ENCODE data around the gene NLRP1. TPM values are rescaled to one million over a fixed set of nuclear protein-coding genes. Genes with fewer than 3 reads are reported as not detected.
"Not testable (repeated sequence)": the region's sequence is repeated elsewhere in the genome, so short reads cannot be mapped to it uniquely, and the experiment has no call there.

NLRP1 gene
- polyA plus RNA-seq, 3 donors = 13.2 to 388 (median 17.3) TPM

GRCh38 chr17:5580969-5581368, 3.3 kb downstream of the NLRP1 start:
- peaks cover 0 to 2% (median 0%) of the 10 kb centered on the region in 3 donors for H3K27me3 Mint-ChIP-seq (ENCODE audit: low read depth in 3 of 3)
- peaks cover 21 to 33% of the 10 kb centered on the region in 2 donors for H3K36me3 ChIP-seq (replicated peaks in 1 of 2; ENCODE audit: control insufficient read depth in 1 of 2, insufficient read depth in 2 of 2, low read length in 2 of 2)
- H3K79me2 ChIP-seq (ENCODE audit: insufficient read depth, low read length) = peaks cover 58% of the 10 kb centered on the region
- no peak overlapping the region for H3K9ac ChIP-seq (ENCODE audit: insufficient read depth, low read length, poor library complexity, severe bottlenecking)
- peak overlapping the region; percentile 98 for H3K4me2 ChIP-seq (replicated peaks; ENCODE audit: extremely low read depth, low read length, poor library complexity, severe bottlenecking)
- H3K4me3 ChIP-seq (replicated peaks in 1 of 3; ENCODE audit: low read depth in 2 of 3, low read length in 3 of 3) = peak overlapping the region in 1 of 3 experiments; percentile 100
- 83% methylated on average over 1 of the region's 3 CpGs for WGBS (ENCODE audit: insufficient coverage)
- peak overlapping the region in 1 of 2 donors; percentile 33 for H3K27ac ChIP-seq (ENCODE audit: low read depth in 1 of 2, low read length in 2 of 2)
- peaks cover 0 to 4% (median 2%) of the 10 kb centered on the region in 7 donors for H3K9me3 Mint-ChIP-seq
- H3K36me3 Mint-ChIP-seq = peaks cover 51 to 57% of the 10 kb centered on the region in 2 donors
- H3K27me3 ChIP-seq (ENCODE audit: control insufficient read depth in 2 of 2, insufficient read depth in 2 of 2, low read length in 2 of 2) = no peaks in the 10 kb centered on the region
- peaks cover 84% of the 10 kb centered on the region for H3K4me1 Mint-ChIP-seq
- H3K27ac Mint-ChIP-seq = peak overlapping the region; percentile 66 to 90 (median 84)
- no peak for DNase-seq
- TF ChIP-seq CTCF (IDR thresholded peaks at IDR 0.05) = no peak
- intact Hi-C loops (cut with micrococcal nuclease) = loop anchor here in 1 of 2 donors (5.0 kb wide), 1 partner anchor 861 kb away; the partner anchor contains the start of gene PIMREG
- peak overlapping the region; percentile 44 to 77 for H3K4me3 Mint-ChIP-seq
- peaks cover 67% of the 10 kb centered on the region for H4K20me1 ChIP-seq (ENCODE audit: insufficient read depth, low read length)
- H3K4me1 ChIP-seq (ENCODE audit: control insufficient read depth in 1 of 2, insufficient read depth in 2 of 2, low read length in 2 of 2) = peaks cover 58 to 65% of the 10 kb centered on the region in 2 donors
- H2AFZ ChIP-seq (ENCODE audit: insufficient read depth, low read depth, low read length, poor library complexity, severe bottlenecking) = no peak overlapping the region
- H3K9me3 ChIP-seq (replicated peaks in 1 of 2; ENCODE audit: control insufficient read depth in 1 of 2, insufficient read depth in 1 of 2, low read length in 2 of 2) = no peaks in the 10 kb centered on the region

GRCh38 chr17:5580367-5580766, 3.9 kb downstream of the NLRP1 start:
- Mint-ChIP-seq H3K4me3 (peak overlapping the region in 1 of 2 donors; percentile 77), H3K4me1 (peaks cover 82% of the 10 kb centered on the region), H3K27ac (peak overlapping the region; percentile 37 to 90 (median 86)), H3K36me3 (peaks cover 57 to 64% of the 10 kb centered on the region in 2 donors), H3K9me3 (peaks cover 0 to 4% (median 2%) of the 10 kb centered on the region in 7 donors), H3K27me3 (ENCODE audit: low read depth in 3 of 3) (peaks cover 0 to 2% (median 0%) of the 10 kb centered on the region in 3 donors)
- Histone ChIP-seq H2AFZ (ENCODE audit: insufficient read depth, low read depth, low read length, poor library complexity, severe bottlenecking) (no peak overlapping the region), H3K79me2 (ENCODE audit: insufficient read depth, low read length) (peaks cover 58% of the 10 kb centered on the region), H3K9me3 (replicated peaks in 1 of 2; ENCODE audit: control insufficient read depth in 1 of 2, insufficient read depth in 1 of 2, low read length in 2 of 2) (no peaks in the 10 kb centered on the region), H3K27ac (ENCODE audit: low read depth in 1 of 2, low read length in 2 of 2) (peak overlapping the region in 1 of 2 donors; percentile 33), H3K4me3 (replicated peaks in 1 of 3; ENCODE audit: low read depth in 2 of 3, low read length in 3 of 3) (peak overlapping the region in 2 of 3 experiments; percentile 2 to 100), H4K20me1 (ENCODE audit: insufficient read depth, low read length) (peaks cover 73% of the 10 kb centered on the region), H3K36me3 (replicated peaks in 1 of 2; ENCODE audit: control insufficient read depth in 1 of 2, insufficient read depth in 2 of 2, low read length in 2 of 2) (peaks cover 21 to 33% of the 10 kb centered on the region in 2 donors), H3K4me2 (replicated peaks; ENCODE audit: extremely low read depth, low read length, poor library complexity, severe bottlenecking) (peak overlapping the region; percentile 98), H3K27me3 (ENCODE audit: control insufficient read depth in 2 of 2, insufficient read depth in 2 of 2, low read length in 2 of 2) (no peaks in the 10 kb centered on the region), H3K9ac (ENCODE audit: insufficient read depth, low read length, poor library complexity, severe bottlenecking) (no peak overlapping the region), H3K4me1 (ENCODE audit: control insufficient read depth in 1 of 2, insufficient read depth in 2 of 2, low read length in 2 of 2) (peaks cover 52 to 59% of the 10 kb centered on the region in 2 donors)
- intact Hi-C loops (cut with micrococcal nuclease) = loop anchor here in 1 of 2 donors (5.0 kb wide), 1 partner anchor 862 kb away; the partner anchor contains the start of gene PIMREG
- DNase-seq = peak; percentile 56 to 83 (median 80)
- TF ChIP-seq CTCF (IDR thresholded peaks at IDR 0.05) = no peak

GRCh38 chr17:5578768-5579167, 5.5 kb downstream of the NLRP1 start:
- peaks cover 21 to 38% of the 10 kb centered on the region in 2 donors for H3K36me3 ChIP-seq (replicated peaks in 1 of 2; ENCODE audit: control insufficient read depth in 1 of 2, insufficient read depth in 2 of 2, low read length in 2 of 2)
- H2AFZ ChIP-seq (ENCODE audit: insufficient read depth, low read depth, low read length, poor library complexity, severe bottlenecking); H3K27ac ChIP-seq (ENCODE audit: low read depth in 1 of 2, low read length in 2 of 2); H3K9me3 Mint-ChIP-seq; intact Hi-C loops (cut with micrococcal nuclease); H3K9me3 ChIP-seq (replicated peaks in 1 of 2; ENCODE audit: control insufficient read depth in 1 of 2, insufficient read depth in 1 of 2, low read length in 2 of 2); H3K9ac ChIP-seq (ENCODE audit: insufficient read depth, low read length, poor library complexity, severe bottlenecking); H3K4me2 ChIP-seq (replicated peaks; ENCODE audit: extremely low read depth, low read length, poor library complexity, severe bottlenecking); H3K4me3 Mint-ChIP-seq; H3K27me3 ChIP-seq (ENCODE audit: control insufficient read depth in 2 of 2, insufficient read depth in 2 of 2, low read length in 2 of 2); H3K4me3 ChIP-seq (replicated peaks in 1 of 3; ENCODE audit: low read depth in 2 of 3, low read length in 3 of 3); DNase-seq; H3K27me3 Mint-ChIP-seq (ENCODE audit: low read depth in 3 of 3): not testable (repeated sequence)
- peaks cover 41 to 47% of the 10 kb centered on the region in 2 donors for H3K4me1 ChIP-seq (ENCODE audit: control insufficient read depth in 1 of 2, insufficient read depth in 2 of 2, low read length in 2 of 2)
- no CpG with 5 or more reads among the region's 4 CpGs for WGBS (ENCODE audit: insufficient coverage)
- H4K20me1 ChIP-seq (ENCODE audit: insufficient read depth, low read length) = peaks cover 72% of the 10 kb centered on the region
- H3K79me2 ChIP-seq (ENCODE audit: insufficient read depth, low read length) = peaks cover 51% of the 10 kb centered on the region
- peak overlapping the region in 1 of 7 donors; percentile 69 for H3K27ac Mint-ChIP-seq
- peaks cover 72% of the 10 kb centered on the region for H3K4me1 Mint-ChIP-seq
- peaks cover 68 to 80% of the 10 kb centered on the region in 2 donors for H3K36me3 Mint-ChIP-seq

Measured in CD14-positive monocyte (primary cell).